NCI-H1694 (cell line): ENCODE results near the gene TMEM60.

Source experiments
- DNase-seq: peaks from one replicate; lab custom pipeline; 2025; lab: John Stamatoyannopoulos, UW

TMEM60 gene

GRCh38 chr7:77771901-77772300, 26.3 kb downstream of the TMEM60 start:
- no peak for DNase-seq

DNA sequence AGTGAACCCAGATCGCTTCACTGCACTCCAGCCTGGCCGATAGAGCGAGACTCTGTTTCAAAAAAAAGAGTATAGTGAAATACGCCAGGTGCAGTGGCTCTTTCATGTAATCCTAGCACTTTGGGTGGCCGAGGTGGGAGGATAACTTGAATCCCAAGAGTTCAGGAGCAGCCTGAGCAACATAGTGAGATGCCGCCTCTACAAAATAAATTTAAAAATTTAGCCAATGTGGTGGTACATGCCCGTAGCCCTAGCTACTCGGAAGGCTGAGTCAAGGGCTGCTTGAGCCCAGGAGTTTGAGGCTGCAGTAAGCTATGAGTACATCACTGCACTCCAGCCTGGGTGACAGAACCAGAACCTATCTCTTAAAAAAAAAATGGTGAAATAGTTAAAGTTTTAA, 27.9 kb downstream of the TMEM60 start:
- no peak for DNase-seq

DNA sequence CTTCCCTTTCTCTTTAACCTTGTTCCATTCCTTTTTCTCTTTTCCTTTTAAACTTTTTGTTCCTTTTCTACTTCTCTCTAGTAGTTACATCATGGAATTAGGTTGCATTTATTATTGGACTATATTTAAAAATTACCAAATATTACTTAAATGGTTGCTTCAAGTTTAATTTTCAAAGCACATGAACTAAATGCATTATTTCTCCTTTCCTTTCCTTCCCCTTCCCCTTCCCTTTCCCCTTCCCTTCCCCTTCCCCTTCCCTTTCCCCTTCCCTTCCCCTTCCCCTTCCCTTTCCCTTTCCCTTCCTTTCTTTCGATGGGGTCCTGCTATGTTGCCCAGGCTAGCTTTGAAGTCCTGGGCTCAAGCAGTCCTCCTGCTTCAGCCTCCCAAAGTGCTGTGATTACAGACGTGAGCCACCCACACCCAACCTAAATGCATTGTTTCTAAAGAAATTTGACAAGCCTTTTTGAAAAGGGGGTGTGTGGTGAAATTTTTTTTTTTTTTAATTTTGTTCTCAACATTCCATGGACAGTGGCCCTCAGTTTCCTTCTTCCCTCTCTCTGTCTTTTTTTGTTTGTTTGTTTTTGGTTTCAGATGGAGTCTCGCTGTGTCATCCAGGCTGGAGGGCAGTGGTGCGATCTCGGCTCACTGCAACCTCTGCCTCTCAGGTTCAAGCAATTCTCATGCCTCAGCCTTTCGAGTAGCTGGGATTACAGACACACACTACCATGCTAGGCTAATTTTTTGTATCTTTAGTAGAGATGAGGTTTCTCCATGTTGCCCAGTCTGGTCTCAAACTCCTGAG, 31.2 kb downstream of the TMEM60 start:
- no peak for DNase-seq

- no peak for DNase-seq
Observed at GRCh38 chr7:77765906-77766800, 32.1 kb downstream of the TMEM60 start.

- no peak for DNase-seq
Observed at GRCh38 chr7:77765481-77765880, 32.8 kb downstream of the TMEM60 start.

GRCh38 chr7:77760809-77761453, 37.3 kb downstream of the TMEM60 start:
- DNase-seq, result no peak

- DNase-seq, result peak; percentile 71
Observed at GRCh38 chr7:77759294-77759889, 38.8 kb downstream of the TMEM60 start.

DNA sequence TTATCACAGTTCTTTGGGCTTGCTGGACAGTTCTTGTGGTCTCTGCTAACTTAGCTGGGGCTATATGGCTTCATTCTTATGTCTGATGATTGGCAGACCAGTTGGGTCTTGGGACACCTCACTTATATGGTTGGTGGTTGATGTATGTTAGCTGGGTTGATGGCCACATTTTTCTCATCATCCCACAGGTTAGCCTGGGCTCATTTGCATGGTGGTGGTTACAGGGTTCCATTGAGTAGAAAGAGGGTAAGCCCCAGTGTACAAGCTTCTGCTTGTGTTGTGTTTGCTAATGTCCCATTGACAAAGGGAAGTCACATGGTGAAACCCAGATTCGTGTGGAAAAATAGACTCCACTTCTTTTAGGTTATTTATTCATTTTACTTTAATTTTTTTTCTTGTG, 40.6 kb downstream of the TMEM60 start:
- DNase-seq, result no peak

GRCh38 chr7:77753173-77753572, 45.1 kb downstream of the TMEM60 start:
- no peak for DNase-seq

- DNase-seq, result no peak
Observed at GRCh38 chr7:77752016-77752415, 46.2 kb downstream of the TMEM60 start.

DNA sequence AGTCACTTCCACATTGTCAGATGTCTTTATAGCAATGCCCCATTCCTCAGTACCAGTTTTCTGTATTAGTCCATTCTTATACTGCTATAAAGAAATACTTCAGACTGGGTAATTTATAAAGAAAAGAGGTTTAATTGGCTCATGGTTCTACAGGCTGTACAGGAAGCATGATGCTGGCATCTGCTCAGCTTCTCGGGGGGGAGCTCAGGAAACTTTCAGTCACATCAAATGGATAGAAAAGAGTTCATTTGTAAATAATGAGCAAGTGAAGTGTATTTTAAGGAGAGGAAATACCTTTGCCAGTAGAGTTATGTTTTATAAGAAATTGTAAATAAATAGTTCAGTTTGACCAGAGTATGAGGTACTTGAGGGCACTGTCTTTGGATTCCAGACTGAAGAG, 50.5 kb downstream of the TMEM60 start:
- DNase-seq, result no peak

DNA sequence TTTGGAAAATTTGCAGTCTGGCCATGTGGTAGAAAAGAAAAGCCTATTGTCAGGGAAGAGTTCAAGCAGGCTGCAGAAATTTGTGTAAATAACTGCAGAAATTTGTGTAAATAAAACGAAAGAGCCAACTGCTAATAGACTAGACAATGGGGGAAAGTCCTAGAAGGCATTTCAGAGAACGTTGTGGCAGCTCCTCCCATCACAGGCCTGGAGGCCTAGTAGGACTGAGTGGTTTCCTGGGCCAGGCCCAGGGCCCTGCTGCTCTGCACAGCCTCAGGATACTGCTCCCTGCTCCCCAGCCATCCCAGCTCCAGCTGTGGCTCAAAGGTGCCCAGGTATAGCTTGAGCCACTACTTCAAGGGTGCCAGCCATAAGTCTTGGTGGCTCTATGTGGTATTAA, 51.1 kb downstream of the TMEM60 start:
- DNase-seq, result no peak

DNA sequence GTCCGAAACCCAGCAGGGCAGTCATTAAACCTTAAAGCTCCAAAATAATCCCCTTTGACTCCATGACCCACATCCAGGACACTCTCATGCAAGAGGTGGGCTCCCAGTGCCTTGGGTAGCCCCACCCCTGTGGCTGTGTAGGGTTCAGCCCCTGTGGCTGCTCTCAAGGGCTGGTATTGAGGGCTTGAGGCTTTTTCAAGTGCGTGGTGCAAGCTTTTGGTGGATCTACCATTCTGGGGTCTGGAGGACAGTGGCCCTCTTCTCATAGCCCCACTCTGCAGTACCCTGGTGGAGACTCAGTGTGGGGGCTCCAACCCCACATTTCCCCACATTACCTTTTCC, 51.4 kb downstream of the TMEM60 start:
- DNase-seq, result no peak

DNA sequence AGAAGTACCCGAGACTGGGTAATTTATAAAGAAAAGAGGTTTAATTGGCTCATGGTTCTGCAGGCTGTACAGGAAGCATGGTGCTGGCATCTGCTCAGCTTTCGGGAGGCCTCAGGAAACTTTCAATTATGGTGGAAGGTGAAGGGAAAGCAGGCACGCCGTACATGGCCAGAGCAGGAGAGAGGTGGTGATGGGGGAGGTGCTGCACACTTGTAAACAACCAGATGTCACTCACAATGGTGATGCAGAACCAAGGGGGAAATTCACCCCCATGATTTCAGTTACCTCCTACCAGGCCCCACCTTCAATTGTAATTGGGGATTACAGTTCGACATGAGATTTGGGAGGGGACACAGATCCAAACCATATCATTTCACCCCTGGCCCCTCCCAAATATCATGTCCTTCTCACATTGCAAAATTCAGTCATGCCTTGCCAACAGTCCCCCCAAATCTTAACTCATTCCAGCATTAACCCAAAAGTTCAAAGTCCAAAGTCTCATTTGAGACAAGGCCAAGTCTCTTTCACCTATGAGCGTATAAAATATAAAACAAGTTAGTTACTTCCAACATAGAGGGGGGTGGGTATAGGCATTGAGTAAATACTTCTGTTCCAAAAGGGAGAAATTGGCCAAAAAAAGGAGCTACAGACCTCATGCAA, 51.9 kb downstream of the TMEM60 start:
- no peak for DNase-seq

DNA sequence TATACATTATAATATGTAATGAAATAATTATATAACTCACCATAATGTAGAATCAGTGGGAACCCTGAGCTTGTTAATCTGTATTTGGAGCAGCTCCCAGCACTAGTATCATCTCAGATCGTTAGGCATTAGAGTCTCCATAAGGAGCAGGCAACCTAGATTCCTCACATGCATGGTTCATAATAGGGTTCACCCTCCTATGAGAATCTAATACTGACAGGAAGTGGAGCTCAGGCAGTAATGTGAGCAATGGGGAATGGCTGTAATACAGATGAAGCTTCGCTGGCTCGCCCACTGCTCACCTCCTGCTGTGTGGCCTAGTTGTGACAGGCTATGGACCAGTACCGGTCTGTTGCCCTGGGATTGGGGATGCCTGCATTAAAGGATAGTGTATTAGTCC, 52.5 kb downstream of the TMEM60 start:
- no peak for DNase-seq
